Adrenal gland (tissue), 5 donors: ENCODE data around the gene SEMA3E.

Source experiments
- CTCF ChIP-seq, 6 experiments: fragments of 450-650 bp in 4 of 6; fragments of 200-600 bp in 2 of 6; sonication (generic) in 1 of 6; IDR thresholded peaks; 1 replicate in 5 of 6; 2 replicates in 1 of 6; pipeline versions ENCODE4 v1.5.1 to v1.8.0; 2016 to 2021; ENCODE audit warnings: antibody characterized with exemption in 6 of 6, mild to moderate bottlenecking in 2 of 6, moderate library complexity in 1 of 6
- POLR2A ChIP-seq, 2 donors: fragments of 450-650 bp; IDR thresholded peaks; one replicate each; pipeline ENCODE4 v1.6.1; 2017; ENCODE audit warnings: antibody characterized with exemption in 2 of 2, mild to moderate bottlenecking in 2 of 2, moderate library complexity in 1 of 2
- donor health status: DM: no; HTN: no; CAD: no.

GRCh38 chr7:83486957-83487356 is 162.0 kb downstream of the SEMA3E start:
- TF ChIP-seq CTCF (IDR thresholded peaks at IDR 0.05) (no peak), POLR2A (IDR thresholded peaks at IDR 0.05) (no peak)
